Ramos (cell line): ENCODE measurements around the gene NOL4.

Experiments
- in situ Hi-C: fragments of 300-500 bp; cut with MboI; formaldehyde crosslinking; loops from one replicate; pipeline ENCODE4 v1.14.3; 2022; ENCODE audit warnings: low sequenced_read_pairs; ENCODE audit not compliant: unreplicated experiment

NOL4 gene

GRCh38 chr18:34203866-34204265 is 20.8 kb downstream of the NOL4 start:
- in situ Hi-C loops, result no loop called here

GRCh38 chr18:34196256-34196655 is 28.5 kb downstream of the NOL4 start:
- in situ Hi-C loops, result no loop called here

DNA sequence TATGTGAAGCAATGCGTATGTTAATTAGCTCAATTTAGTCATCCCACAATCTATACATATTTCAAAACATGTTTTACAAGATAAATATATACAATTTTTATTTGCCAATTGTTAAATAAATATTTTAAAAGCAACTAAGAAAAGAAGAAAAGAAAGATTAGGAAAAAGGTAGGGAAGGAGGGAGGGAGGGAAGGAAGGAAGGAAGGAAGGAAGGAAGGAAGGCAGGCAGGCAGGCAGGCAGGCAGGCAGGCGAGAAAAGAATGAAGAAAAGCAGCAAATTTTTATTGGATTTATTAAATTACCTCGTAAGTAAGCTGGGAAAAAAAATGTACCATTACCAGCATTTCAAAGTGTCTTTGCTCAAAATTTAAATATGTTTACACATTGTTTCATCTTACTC is 30.5 kb downstream of the NOL4 start:
- in situ Hi-C loops, result no loop called here

GRCh38 chr18:34189656-34190435 is 34.9 kb downstream of the NOL4 start:
- in situ Hi-C loops, result no loop called here
